ENCODE results near the gene C4B. TPM values are rescaled to one million over a fixed set of nuclear protein-coding genes. Genes with fewer than 3 reads are reported as not detected.

Gene C4B
- total and polyA plus RNA-seq, 2 experiments from 2014 or later: 68.9 to 80.0 TPM

DNA sequence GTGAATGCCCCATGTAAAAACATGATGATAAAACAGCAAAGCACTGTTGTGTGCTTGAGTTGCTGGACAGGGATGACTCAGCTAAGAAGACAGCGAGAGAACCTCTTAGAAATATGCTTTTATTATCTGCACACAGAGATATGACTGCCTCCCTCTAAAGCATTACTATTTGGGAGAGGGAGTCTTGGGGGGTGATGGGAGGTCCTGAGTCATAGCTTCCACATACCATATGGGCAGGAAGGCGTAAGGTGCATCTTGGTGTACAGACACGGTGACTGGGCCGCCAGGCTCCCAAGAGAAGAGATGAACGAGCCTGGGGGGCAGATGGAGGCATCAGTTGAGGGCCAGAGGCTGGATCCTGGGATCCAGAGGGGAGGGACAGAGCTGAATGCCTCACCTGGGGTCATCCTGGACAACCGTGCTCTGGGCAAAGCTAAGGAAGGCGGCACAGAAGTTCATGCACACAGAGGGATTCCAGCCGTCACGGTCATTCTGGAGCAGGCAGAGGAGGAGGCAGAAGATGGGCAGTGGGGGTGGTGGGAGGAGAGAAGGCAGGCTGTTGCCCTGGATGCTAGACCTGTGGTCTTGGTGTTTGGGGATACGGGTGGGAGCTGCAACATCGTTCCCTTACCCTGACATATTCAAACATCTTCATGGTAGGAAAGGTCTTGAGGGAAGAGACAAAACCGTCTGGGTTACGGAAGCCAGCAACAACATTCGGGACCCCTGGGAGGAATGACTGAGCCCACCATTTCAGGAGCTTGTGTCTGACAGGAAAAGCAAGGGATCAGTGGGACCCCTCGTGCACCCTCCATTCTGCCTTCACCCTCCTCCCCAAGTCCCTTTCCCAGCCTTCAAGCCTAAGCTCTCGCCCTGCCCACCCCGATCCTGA, 44.6 kb upstream of the C4B start:
- Histone ChIP-seq H3K4me3 (no peak overlapping the region), H3K4me1 (ENCODE audit: insufficient read depth) (peaks cover 19% of the 10 kb centered on the region), H3K4me2 (peak overlapping the region; percentile 92), H3K9me2 (replicated peaks; ENCODE audit: insufficient read depth) (no peaks in the 10 kb centered on the region), H3K27ac (peak overlapping the region; percentile 40), H2AFZ (no peak overlapping the region), H3K9me3 (ENCODE audit: low read depth) (no peaks in the 10 kb centered on the region), H3K27me3 (no peaks in the 10 kb centered on the region), H3K79me2 (peaks cover 36% of the 10 kb centered on the region), H4K20me1 (ENCODE audit: insufficient read depth, poor library complexity, severe bottlenecking) (no peaks in the 10 kb centered on the region), H3K36me3 (replicated peaks; ENCODE audit: insufficient read depth, low read depth) (no peaks in the 10 kb centered on the region)
- whole genome bisulfite sequencing (ENCODE audit: low lambda C conversion rate, missing lambda C conversion rate): 88% methylated on average over 17 of the region's 17 CpGs
- TF ChIP-seq, protein P1, sequence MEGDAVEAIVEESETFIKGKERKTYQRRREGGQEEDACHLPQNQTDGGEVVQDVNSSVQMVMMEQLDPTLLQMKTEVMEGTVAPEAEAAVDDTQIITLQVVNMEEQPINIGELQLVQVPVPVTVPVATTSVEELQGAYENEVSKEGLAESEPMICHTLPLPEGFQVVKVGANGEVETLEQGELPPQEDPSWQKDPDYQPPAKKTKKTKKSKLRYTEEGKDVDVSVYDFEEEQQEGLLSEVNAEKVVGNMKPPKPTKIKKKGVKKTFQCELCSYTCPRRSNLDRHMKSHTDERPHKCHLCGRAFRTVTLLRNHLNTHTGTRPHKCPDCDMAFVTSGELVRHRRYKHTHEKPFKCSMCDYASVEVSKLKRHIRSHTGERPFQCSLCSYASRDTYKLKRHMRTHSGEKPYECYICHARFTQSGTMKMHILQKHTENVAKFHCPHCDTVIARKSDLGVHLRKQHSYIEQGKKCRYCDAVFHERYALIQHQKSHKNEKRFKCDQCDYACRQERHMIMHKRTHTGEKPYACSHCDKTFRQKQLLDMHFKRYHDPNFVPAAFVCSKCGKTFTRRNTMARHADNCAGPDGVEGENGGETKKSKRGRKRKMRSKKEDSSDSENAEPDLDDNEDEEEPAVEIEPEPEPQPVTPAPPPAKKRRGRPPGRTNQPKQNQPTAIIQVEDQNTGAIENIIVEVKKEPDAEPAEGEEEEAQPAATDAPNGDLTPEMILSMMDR (IDR thresholded peaks at IDR 0.05; ENCODE audit: poor library complexity): no peak
- TF ChIP-seq EZH2 (IDR thresholded peaks at IDR 0.05; ENCODE audit: borderline replicate concordance) (no peak), EZH2phosphoT487 (IDR thresholded peaks at IDR 0.05; ENCODE audit: low read depth, severe bottlenecking, unreplicated experiment) (no peak)
- no peak for DNase-seq (ENCODE audit: low spot score)

DNA sequence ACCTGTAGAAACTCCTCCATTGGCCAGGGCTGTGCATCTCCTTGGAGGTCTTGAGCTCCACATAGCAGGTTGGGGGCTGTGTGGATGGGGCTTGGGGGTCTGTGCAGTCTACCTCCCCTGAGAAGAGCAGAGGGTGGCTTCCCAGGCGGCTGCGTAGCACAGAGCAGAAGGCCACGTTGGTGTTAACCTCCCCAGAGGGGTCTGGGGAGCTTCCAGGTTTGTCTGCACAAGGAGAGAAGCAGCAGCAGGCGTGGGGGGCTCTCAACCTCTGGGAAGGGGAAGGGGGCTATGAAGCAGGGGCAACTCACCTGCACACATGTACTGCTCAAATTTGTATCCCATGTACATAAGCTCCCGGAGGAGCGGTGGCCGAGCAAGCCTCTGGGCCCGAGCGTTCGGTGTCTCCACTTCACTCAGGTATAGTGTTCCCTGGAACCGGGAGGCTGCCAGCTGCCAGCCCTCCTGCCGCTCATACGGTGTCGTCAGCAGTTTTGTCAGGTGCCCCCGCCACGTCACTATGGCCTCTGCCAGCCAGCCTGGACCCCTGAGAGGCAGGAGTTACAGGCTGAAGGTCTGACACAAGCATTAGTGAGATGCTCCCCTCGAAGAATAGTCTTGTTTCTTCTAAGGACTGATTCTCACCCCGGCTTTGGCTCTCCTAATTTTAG, 43.9 kb upstream of the C4B start:
- no peaks in the 10 kb centered on the region for H3K9me3 ChIP-seq (ENCODE audit: low read depth)
- H3K27me3 ChIP-seq: no peaks in the 10 kb centered on the region
- TF ChIP-seq EZH2 (IDR thresholded peaks at IDR 0.05; ENCODE audit: borderline replicate concordance): no peak
- TF ChIP-seq, protein P1 (IDR thresholded peaks at IDR 0.05; ENCODE audit: poor library complexity): no peak
- TF ChIP-seq EZH2phosphoT487 (IDR thresholded peaks at IDR 0.05; ENCODE audit: low read depth, severe bottlenecking, unreplicated experiment): no peak
- H2AFZ ChIP-seq: no peak overlapping the region
- DNase-seq (ENCODE audit: low spot score): no peak
- H3K79me2 ChIP-seq: peaks cover 36% of the 10 kb centered on the region
- no peaks in the 10 kb centered on the region for H4K20me1 ChIP-seq (ENCODE audit: insufficient read depth, poor library complexity, severe bottlenecking)
- H3K27ac ChIP-seq: peak overlapping the region; percentile 95
- no peaks in the 10 kb centered on the region for H3K36me3 ChIP-seq (replicated peaks; ENCODE audit: insufficient read depth, low read depth)
- H3K4me3 ChIP-seq: no peak overlapping the region
- H3K4me1 ChIP-seq (ENCODE audit: insufficient read depth): peaks cover 19% of the 10 kb centered on the region
- 94% methylated on average over 18 of the region's 18 CpGs for WGBS (ENCODE audit: low lambda C conversion rate, missing lambda C conversion rate)
- H3K4me2 ChIP-seq: peak overlapping the region; percentile 92
- no peaks in the 10 kb centered on the region for H3K9me2 ChIP-seq (replicated peaks; ENCODE audit: insufficient read depth)

DNA sequence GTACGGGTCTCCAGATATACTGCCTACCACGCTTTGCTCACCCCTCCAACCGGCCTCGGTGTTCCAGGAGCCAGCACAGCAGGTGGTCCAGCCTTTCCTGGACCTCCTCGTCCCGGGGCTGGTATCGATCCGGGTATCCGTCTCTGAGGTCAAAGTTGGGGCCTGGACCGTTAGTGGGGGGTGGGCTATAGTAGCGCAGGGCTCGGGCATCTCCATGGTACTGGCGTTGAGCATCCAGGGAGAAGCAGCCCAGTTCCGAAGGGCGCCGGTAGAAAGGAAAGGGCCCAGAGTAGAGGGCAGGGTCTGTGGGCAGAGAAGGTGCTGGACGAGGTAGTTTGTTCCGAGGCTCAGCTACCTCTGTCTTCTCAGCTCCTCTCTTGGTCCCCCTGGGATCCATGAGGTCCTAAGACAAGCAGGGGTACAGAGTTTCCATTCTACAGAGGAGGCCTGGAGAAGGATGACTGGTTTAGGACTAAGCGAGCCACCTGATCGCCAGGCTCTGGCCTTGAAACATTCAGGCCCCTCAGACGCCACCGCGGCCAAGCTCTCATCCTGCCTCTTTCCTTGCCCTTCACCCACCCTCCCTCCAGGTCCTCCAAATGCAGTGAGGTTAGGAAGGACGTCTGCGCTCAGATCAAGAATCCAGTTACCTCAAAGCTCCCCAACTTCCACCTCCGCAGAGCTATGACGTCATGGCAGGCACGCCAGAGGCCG, 43.2 kb upstream of the C4B start:
- no peaks in the 10 kb centered on the region for H3K36me3 ChIP-seq (replicated peaks; ENCODE audit: insufficient read depth, low read depth)
- TF ChIP-seq, protein P1 (IDR thresholded peaks at IDR 0.05; ENCODE audit: poor library complexity): no peak
- TF ChIP-seq EZH2phosphoT487 (IDR thresholded peaks at IDR 0.05; ENCODE audit: low read depth, severe bottlenecking, unreplicated experiment): no peak
- H3K79me2 ChIP-seq: peaks cover 36% of the 10 kb centered on the region
- peaks cover 19% of the 10 kb centered on the region for H3K4me1 ChIP-seq (ENCODE audit: insufficient read depth)
- WGBS (ENCODE audit: low lambda C conversion rate, missing lambda C conversion rate): 61% methylated on average over 29 of the region's 29 CpGs
- H3K4me3 ChIP-seq: peak overlapping the region; percentile 58
- DNase-seq (ENCODE audit: low spot score): no peak
- no peaks in the 10 kb centered on the region for H4K20me1 ChIP-seq (ENCODE audit: insufficient read depth, poor library complexity, severe bottlenecking)
- H2AFZ ChIP-seq: peak overlapping the region; percentile 7
- no peaks in the 10 kb centered on the region for H3K9me3 ChIP-seq (ENCODE audit: low read depth)
- peak overlapping the region; percentile 92 for H3K4me2 ChIP-seq
- no peaks in the 10 kb centered on the region for H3K27me3 ChIP-seq
- peak overlapping the region; percentile 95 for H3K27ac ChIP-seq
- no peaks in the 10 kb centered on the region for H3K9me2 ChIP-seq (replicated peaks; ENCODE audit: insufficient read depth)
